Type B pancreatic cell (in vitro differentiated cells): Measurements from ENCODE around the gene UCMA. TPM values are rescaled to one million over a fixed set of nuclear protein-coding genes. Genes with fewer than 3 reads are reported as not detected.

Experiments used
- DNase-seq: peaks from one replicate; pipeline ENCODE4 v3.0.0; 2021; ENCODE audit warnings: mixed read lengths; ENCODE audit not compliant: unreplicated experiment; ENCODE audit errors: extremely low spot score
- H3K27ac Mint-ChIP-seq: 2 replicates; pipeline ENCODE4 v1.8.0; 2021; ENCODE audit warnings: mild to moderate bottlenecking, mixed read lengths
- H3K27me3 Mint-ChIP-seq: 2 replicates; pipeline ENCODE4 v1.8.0; 2021; ENCODE audit warnings: mixed read lengths
- H3K36me3 Mint-ChIP-seq: 2 replicates; pipeline ENCODE4 v1.8.0; 2021; ENCODE audit warnings: mixed read lengths
- H3K4me1 Mint-ChIP-seq: one replicate; pipeline ENCODE4 v1.8.0; 2021; ENCODE audit warnings: mixed read lengths; ENCODE audit not compliant: unreplicated experiment
- H3K4me3 Mint-ChIP-seq: 2 replicates; pipeline ENCODE4 v1.8.0; 2021; ENCODE audit warnings: mild to moderate bottlenecking, mixed read lengths
- H3K9me3 Mint-ChIP-seq: 2 replicates; pipeline ENCODE4 v1.8.0; 2021; ENCODE audit warnings: mixed read lengths
- total RNA-seq: library from RNA; stranded (reverse); gene quantifications from 2 replicates; pipeline ENCODE4 v1.2.1, GENCODE V29; 2021; ENCODE audit warnings: low replicate concordance
- TF ChIP-seq, protein P1 (sequence below): fragments of 200-600 bp; sonication (generic); conservative IDR thresholded peaks from 2 replicates; pipeline ENCODE4 v1.5.0; 2021; ENCODE audit warnings: antibody characterized with exemption, mild to moderate bottlenecking

Gene UCMA
- total RNA-seq, 1 donor from 2014 or later, result not detected

DNA sequence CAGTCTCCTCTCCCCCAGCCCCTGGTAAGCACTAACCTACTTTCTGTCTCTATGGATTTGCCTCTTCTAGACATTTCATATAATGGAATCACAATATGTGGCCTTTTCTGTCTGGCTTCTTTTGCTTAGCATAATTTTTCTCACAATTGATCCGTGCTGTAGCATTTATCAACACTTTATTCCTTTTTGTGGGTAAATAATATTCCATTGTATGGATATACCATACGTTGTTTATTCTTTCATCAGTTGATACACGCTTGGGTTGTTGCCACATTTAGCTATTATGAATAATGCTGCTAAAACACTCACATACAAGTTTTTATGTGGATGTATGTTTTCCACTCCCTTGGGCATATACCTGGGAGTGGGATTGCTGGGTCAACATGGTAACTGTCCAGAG is 47.0 kb downstream of the UCMA start:
- Mint-ChIP-seq H3K27ac (no peak overlapping the region), H3K4me3 (no peak overlapping the region), H3K36me3 (peaks cover 30% of the 10 kb centered on the region)

DNA sequence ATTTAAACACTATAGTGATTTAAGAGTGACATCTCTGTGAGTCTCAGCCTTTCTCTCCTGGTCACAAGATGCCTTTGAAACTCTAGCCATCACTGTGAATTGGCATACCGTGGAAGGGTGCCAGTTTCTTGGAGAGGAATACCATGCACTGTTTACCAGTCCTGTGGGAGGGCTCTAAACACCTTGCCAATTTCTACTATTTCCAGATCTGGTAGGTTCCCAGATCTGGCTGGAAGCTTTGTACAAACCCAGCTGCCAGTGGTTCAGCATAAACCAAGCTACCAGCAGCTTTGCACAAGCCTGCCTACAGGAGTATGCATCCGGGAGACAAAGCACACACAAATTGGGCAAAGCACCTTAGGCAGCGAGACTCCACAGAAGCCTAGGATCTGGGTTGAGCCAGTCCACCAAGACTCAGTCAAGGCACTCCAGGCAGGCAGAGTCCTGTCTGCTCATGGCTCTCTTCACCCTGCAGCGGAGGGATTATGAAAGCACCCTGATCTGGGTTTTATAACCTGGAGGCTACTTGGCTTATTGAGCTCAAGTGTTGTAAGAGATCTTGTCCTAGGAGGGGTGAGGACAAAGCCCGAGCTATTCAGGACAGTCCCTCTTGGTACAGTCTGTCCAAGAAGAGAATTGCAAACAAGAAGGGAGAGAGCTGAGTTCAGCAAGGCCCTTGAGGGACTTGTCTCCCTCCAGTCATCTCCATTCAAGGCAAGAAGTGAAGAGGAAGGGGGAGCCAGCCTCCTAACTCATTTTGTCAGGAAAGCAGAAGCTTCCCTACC is 49.3 kb downstream of the UCMA start:
- Mint-ChIP-seq H3K27me3 (no peaks in the 10 kb centered on the region), H3K9me3 (peaks cover 4% of the 10 kb centered on the region), H3K4me1 (no peaks in the 10 kb centered on the region), H3K36me3 (peaks cover 30% of the 10 kb centered on the region), H3K4me3 (no peak overlapping the region), H3K27ac (no peak overlapping the region)
- DNase-seq, result no peak
- TF ChIP-seq, protein P1, sequence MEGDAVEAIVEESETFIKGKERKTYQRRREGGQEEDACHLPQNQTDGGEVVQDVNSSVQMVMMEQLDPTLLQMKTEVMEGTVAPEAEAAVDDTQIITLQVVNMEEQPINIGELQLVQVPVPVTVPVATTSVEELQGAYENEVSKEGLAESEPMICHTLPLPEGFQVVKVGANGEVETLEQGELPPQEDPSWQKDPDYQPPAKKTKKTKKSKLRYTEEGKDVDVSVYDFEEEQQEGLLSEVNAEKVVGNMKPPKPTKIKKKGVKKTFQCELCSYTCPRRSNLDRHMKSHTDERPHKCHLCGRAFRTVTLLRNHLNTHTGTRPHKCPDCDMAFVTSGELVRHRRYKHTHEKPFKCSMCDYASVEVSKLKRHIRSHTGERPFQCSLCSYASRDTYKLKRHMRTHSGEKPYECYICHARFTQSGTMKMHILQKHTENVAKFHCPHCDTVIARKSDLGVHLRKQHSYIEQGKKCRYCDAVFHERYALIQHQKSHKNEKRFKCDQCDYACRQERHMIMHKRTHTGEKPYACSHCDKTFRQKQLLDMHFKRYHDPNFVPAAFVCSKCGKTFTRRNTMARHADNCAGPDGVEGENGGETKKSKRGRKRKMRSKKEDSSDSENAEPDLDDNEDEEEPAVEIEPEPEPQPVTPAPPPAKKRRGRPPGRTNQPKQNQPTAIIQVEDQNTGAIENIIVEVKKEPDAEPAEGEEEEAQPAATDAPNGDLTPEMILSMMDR, result no peak

More for the DNA sequence above, 47.0 kb downstream of the UCMA start:
- DNase-seq, result no peak
- TF ChIP-seq, protein P1, result no peak
- Mint-ChIP-seq H3K9me3 (peaks cover 4% of the 10 kb centered on the region), H3K4me1 (no peaks in the 10 kb centered on the region), H3K27me3 (no peaks in the 10 kb centered on the region)

DNA sequence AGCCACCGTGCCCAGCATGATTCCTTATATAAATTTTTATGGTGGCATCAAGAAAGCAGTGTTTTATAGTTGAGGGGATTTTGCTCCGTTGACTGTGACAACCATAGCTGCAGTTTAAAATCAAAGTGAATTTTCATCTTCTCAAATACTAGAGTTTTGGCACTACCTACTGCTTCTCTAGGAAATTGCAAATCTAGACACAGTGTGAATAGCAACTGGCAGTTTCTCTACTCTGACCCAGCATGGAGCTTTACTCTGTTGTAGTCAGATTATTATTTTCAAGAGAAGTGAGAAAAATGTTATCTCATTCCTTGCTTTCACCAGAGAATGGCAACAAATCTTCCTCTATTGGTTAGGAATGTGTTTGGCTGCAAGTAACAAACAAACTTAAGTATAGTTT is 49.9 kb downstream of the UCMA start:
- TF ChIP-seq, protein P1, result no peak
- Mint-ChIP-seq H3K9me3 (peaks cover 4% of the 10 kb centered on the region), H3K27ac (no peak overlapping the region), H3K4me3 (no peak overlapping the region), H3K27me3 (no peaks in the 10 kb centered on the region), H3K4me1 (no peaks in the 10 kb centered on the region), H3K36me3 (peaks cover 30% of the 10 kb centered on the region)
- no peak for DNase-seq

DNA sequence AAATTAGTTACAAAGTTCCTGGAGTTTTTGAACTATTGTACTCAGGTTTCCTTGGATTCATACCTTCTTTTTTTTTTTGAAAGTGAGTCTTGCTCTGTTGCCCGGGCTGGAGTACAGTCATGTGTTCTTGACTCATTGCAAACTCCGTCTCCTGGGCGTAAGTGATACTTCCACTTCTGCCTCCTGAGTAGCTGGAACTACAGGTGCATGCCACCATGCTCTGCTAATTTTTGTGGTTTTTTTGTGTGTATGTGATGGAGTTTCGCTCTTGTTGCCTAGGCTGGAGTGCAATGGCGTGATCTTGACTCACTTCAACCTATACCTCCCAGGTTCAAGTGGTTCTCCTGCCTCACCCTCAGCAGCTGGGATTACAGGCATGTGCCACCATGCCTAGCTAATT is 50.5 kb downstream of the UCMA start:
- no peak for DNase-seq
- H3K27me3 Mint-ChIP-seq, result no peaks in the 10 kb centered on the region
- peaks cover 31% of the 10 kb centered on the region for H3K36me3 Mint-ChIP-seq
- H3K4me3 Mint-ChIP-seq, result no peak overlapping the region
- H3K27ac Mint-ChIP-seq, result no peak overlapping the region
- H3K4me1 Mint-ChIP-seq, result no peaks in the 10 kb centered on the region
- TF ChIP-seq, protein P1, result no peak
- peaks cover 4% of the 10 kb centered on the region for H3K9me3 Mint-ChIP-seq

DNA sequence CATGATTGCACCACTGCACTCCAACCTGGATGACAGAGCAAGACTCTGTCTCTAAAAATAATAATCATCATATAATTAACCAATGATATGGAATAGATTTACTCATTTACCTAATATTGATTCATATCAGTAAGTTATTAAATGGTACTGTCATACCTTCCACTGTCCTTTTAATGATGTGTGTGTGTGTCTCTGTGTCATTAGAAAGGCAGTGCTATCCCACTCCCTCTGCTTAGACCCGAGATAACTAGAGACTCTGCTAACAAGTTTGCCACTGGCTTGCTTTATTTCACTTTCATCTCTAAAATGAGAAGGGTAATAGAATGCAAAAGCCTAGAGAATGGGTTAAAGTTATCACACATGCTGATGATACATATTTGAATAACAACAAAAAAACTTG is 51.8 kb downstream of the UCMA start:
- peaks cover 38% of the 10 kb centered on the region for H3K36me3 Mint-ChIP-seq
- peaks cover 4% of the 10 kb centered on the region for H3K9me3 Mint-ChIP-seq
- H3K4me3 Mint-ChIP-seq, result no peak overlapping the region

More for the DNA sequence above, 51.8 kb downstream of the UCMA start:
- DNase-seq, result no peak
- Mint-ChIP-seq H3K27me3 (no peaks in the 10 kb centered on the region), H3K4me1 (no peaks in the 10 kb centered on the region), H3K27ac (no peak overlapping the region)
- TF ChIP-seq, protein P1, result no peak
